Upper lobe of left lung (tissue), 6 donors: ENCODE results near the gene PREB. TPM values are rescaled to one million over a fixed set of nuclear protein-coding genes. Genes with fewer than 3 reads are reported as not detected.

Source experiments
- ATAC-seq, 2 donors: fragments of 200-7000 bp; cut with Tn5 transposase; one replicate each; pipeline ENCODE4 v1.9.1; 2022; ENCODE audit warnings: mild to moderate bottlenecking in 2 of 2, moderate library complexity in 2 of 2; ENCODE audit not compliant: low FRiP score in 2 of 2
- DNase-seq, 2 donors: peaks; one replicate each; pipeline ENCODE4 v3.0.0-alpha.2; 2019 to 2020
- H3K27ac ChIP-seq, 4 donors: fragments of 200-600 bp; sonication (generic); one replicate each; pipeline ENCODE4 v1.5.1; 2016 to 2019
- H3K27me3 ChIP-seq, 4 donors: fragments of 200-600 bp; sonication (generic); one replicate each; pipeline ENCODE4 v1.5.1; 2017 to 2019
- H3K36me3 ChIP-seq, 4 donors: fragments of 200-600 bp; sonication (generic); one replicate each; pipeline ENCODE4 v1.5.1; 2016 to 2019
- H3K4me1 ChIP-seq, 4 donors: fragments of 200-600 bp; sonication (generic); one replicate each; pipeline ENCODE4 v1.5.1; 2018 to 2019
- H3K4me3 ChIP-seq, 4 donors: fragments of 200-600 bp; sonication (generic); one replicate each; pipeline ENCODE4 v1.5.1; 2017 to 2019; ENCODE audit warnings: mild to moderate bottlenecking in 2 of 4, moderate library complexity in 1 of 4
- H3K9me3 ChIP-seq, 4 donors: fragments of 200-600 bp; sonication (generic); one replicate each; pipeline ENCODE4 v1.5.1; 2018 to 2019
- CTCF ChIP-seq, 6 experiments: fragments of 450-650 bp in 4 of 6; fragments of 200-600 bp in 2 of 6; sonication (generic) in 2 of 6; IDR thresholded peaks; one replicate each; pipeline ENCODE4 v1.5.1; 2016 to 2019; ENCODE audit warnings: antibody characterized with exemption in 6 of 6
- EP300 ChIP-seq, 4 donors: sonication (generic); formaldehyde crosslinking; IDR thresholded peaks; one replicate each; pipeline ENCODE4 v1.5.1; 2017; ENCODE audit warnings: antibody characterized with exemption in 4 of 4, control low read depth in 2 of 4
- POLR2A ChIP-seq, 4 donors: fragments of 450-650 bp; IDR thresholded peaks; one replicate each; pipeline ENCODE4 v1.5.1; 2016 to 2017; ENCODE audit warnings: antibody characterized with exemption in 4 of 4, mild to moderate bottlenecking in 2 of 4
- POLR2AphosphoS5 ChIP-seq, 2 donors: sonication (generic); formaldehyde crosslinking; IDR thresholded peaks; one replicate each; pipeline ENCODE4 v1.5.1; 2017; ENCODE audit warnings: antibody characterized with exemption in 2 of 2
- WGBS, 2 donors: methylation state at CpG; one replicate each; pipeline ENCODE4 v1.1.5; 2017 to 2018; 5-methylcytosine and 5-hydroxymethylcytosine counted together
- total RNA-seq, 6 donors: library from RNA; depleted of rRNA in 4 of 6; stranded (reverse); fragments of >200 nt in 4 of 6; gene quantifications; one replicate each; pipeline versions ENCODE4 v1.1.0 to v1.2.1, GENCODE V29; 2016 to 2021
- donor health status: DM: no; HTN: no; CAD: no; lungs with moderate emphysema.
- donor health status: DM: no; HTN: yes; CAD: no; lungs with severe emphysema.

PREB gene
- total RNA-seq, 6 donors from 2014 or later: 45.7 to 102 (median 66.0) TPM

GRCh38 chr2:27127883-27128667, 6.4 kb downstream of the PREB start:
- H3K4me1 ChIP-seq: peaks cover 4 to 22% (median 10%) of the 10 kb centered on the region in 4 donors
- H3K9me3 ChIP-seq: no peaks in the 10 kb centered on the region
- H3K4me3 ChIP-seq: no peak overlapping the region
- no peak for DNase-seq
- no peaks in the 10 kb centered on the region for H3K27me3 ChIP-seq
- H3K27ac ChIP-seq: no peak overlapping the region
- ATAC-seq: no peak
- TF ChIP-seq CTCF (IDR thresholded peaks at IDR 0.05) (no peak), POLR2AphosphoS5 (IDR thresholded peaks at IDR 0.05) (no peak), EP300 (IDR thresholded peaks at IDR 0.05) (no peak), POLR2A (IDR thresholded peaks at IDR 0.05) (no peak)
- 89 to 97% methylated on average over 5 to 9 of the region's 9 CpGs for WGBS, 2 donors
- H3K36me3 ChIP-seq: peaks cover 0 to 36% (median 28%) of the 10 kb centered on the region in 4 donors

GRCh38 chr2:27126252-27126710, 8.2 kb downstream of the PREB start:
- 58 to 65% methylated on average over 5 of the region's 5 CpGs for WGBS, 2 donors
- no peaks in the 10 kb centered on the region for H3K27me3 ChIP-seq
- peaks cover 4 to 15% (median 9%) of the 10 kb centered on the region in 4 donors for H3K4me1 ChIP-seq
- ATAC-seq: no peak
- peaks cover 0 to 20% (median 15%) of the 10 kb centered on the region in 4 donors for H3K36me3 ChIP-seq
- no peak overlapping the region for H3K4me3 ChIP-seq
- no peak for DNase-seq
- no peak overlapping the region for H3K27ac ChIP-seq
- H3K9me3 ChIP-seq: no peaks in the 10 kb centered on the region
- TF ChIP-seq POLR2AphosphoS5 (IDR thresholded peaks at IDR 0.05) (no peak), CTCF (IDR thresholded peaks at IDR 0.05) (no peak), EP300 (IDR thresholded peaks at IDR 0.05) (no peak), POLR2A (IDR thresholded peaks at IDR 0.05) (no peak)

- H3K4me3 ChIP-seq: no peak overlapping the region
- DNase-seq: no peak
- 82 to 88% methylated on average over 3 of the region's 3 CpGs for WGBS, 2 donors
These were observed 9.3 kb downstream of the PREB start for GRCh38 chr2:27125104-27125503.

GRCh38 chr2:27123302-27124150, 10.9 kb downstream of the PREB start, which contains the start of gene ABHD1:
ABHD1 (plus strand) TSS chr2:27123815; CDS start chr2:27123949, 134 bp downstream.
- DNase-seq (peak; percentile 83 to 95), ATAC-seq (peak; percentile 80 to 89)
- 9 to 30% methylated on average over 2 to 40 of the region's 47 CpGs for WGBS, 2 donors
- Histone ChIP-seq H3K4me1 (peaks cover 10 to 24% (median 15%) of the 10 kb centered on the region in 4 donors), H3K27ac (peak within 1 kb of the TSS; percentile 35 to 76 (median 72)), H3K9me3 (no peaks in the 10 kb centered on the region), H3K36me3 (no peaks in the 10 kb centered on the region), H3K27me3 (peaks cover 0 to 8% (median 4%) of the 10 kb centered on the region in 4 donors), H3K4me3 (peak within 1 kb of the TSS; percentile 52 to 71 (median 70))
- TF ChIP-seq POLR2A (IDR thresholded peaks at IDR 0.05) (peak in 1 of 4 donors; percentile 51), POLR2AphosphoS5 (IDR thresholded peaks at IDR 0.05) (no peak)

More at GRCh38 chr2:27125104-27125503, 9.3 kb downstream of the PREB start:
- no peak for ATAC-seq
- TF ChIP-seq POLR2A (IDR thresholded peaks at IDR 0.05): no peak
- no peak for TF ChIP-seq EP300 (IDR thresholded peaks at IDR 0.05)
- no peak for TF ChIP-seq CTCF (IDR thresholded peaks at IDR 0.05)
- TF ChIP-seq POLR2AphosphoS5 (IDR thresholded peaks at IDR 0.05): no peak
- Histone ChIP-seq H3K27me3 (no peaks in the 10 kb centered on the region), H3K4me1 (peaks cover 4 to 15% (median 9%) of the 10 kb centered on the region in 4 donors), H3K27ac (no peak overlapping the region), H3K36me3 (peaks cover 0 to 8% (median 4%) of the 10 kb centered on the region in 4 donors), H3K9me3 (no peaks in the 10 kb centered on the region)

- no peak for ATAC-seq
- 92 to 93% methylated on average over 7 of the region's 7 CpGs for WGBS, 2 donors
- TF ChIP-seq POLR2A (IDR thresholded peaks at IDR 0.05) (no peak), EP300 (IDR thresholded peaks at IDR 0.05) (no peak), POLR2AphosphoS5 (IDR thresholded peaks at IDR 0.05) (no peak), CTCF (IDR thresholded peaks at IDR 0.05) (no peak)
- Histone ChIP-seq H3K4me3 (peak overlapping the region in 3 of 4 donors; percentile 52 to 71 (median 70)), H3K9me3 (no peaks in the 10 kb centered on the region), H3K36me3 (no peaks in the 10 kb centered on the region), H3K27ac (peak overlapping the region in 2 of 4 donors; percentile 75 to 76), H3K27me3 (peaks cover 0 to 15% (median 9%) of the 10 kb centered on the region in 4 donors), H3K4me1 (peaks cover 15 to 29% (median 19%) of the 10 kb centered on the region in 4 donors)
- no peak for DNase-seq
These were observed 11.6 kb downstream of the PREB start for GRCh38 chr2:27122791-27123190.
